Panc1 (cell line): ENCODE results near the gene DAPP1. TPM values are rescaled to one million over a fixed set of nuclear protein-coding genes. Genes with fewer than 3 reads are reported as not detected.

Experiments
- ATAC-seq: fragments of 200-7000 bp; cut with Tn5 transposase; 2 replicates; pipeline ENCODE4 v1.9.1; 2020; ENCODE audit warnings: mild to moderate bottlenecking, moderate library complexity
- BruUV-seq: library from RNA; stranded (reverse); fragments of 400-500 nt; replicated peaks from 2 replicates; lab custom pipeline; 2021; lab: Mats Ljungman, UMichigan
- CTCF ChIA-PET: fragments of 300-600 bp; sonication (Branson Sonifier 250); formaldehyde crosslinking; loops from one replicate; lab custom pipeline; 2022; ENCODE audit warnings: antibody characterized with exemption; lab: Charles Lee
- POLR2A ChIA-PET: fragments of 300-600 bp; sonication (Branson Sonifier 250); formaldehyde crosslinking; loops from one replicate; lab custom pipeline; 2022; ENCODE audit warnings: antibody characterized with exemption; lab: Charles Lee
- DNase-seq: peaks from one replicate; pipeline ENCODE4 v3.0.0-alpha.2; 2010; ENCODE audit warnings: low read depth, low spot score
- H3K27ac ChIP-seq: 2 replicates; pipeline ENCODE4 v1.5.1; 2011; ENCODE audit warnings: mild to moderate bottlenecking, low read length, inconsistent platforms
- H3K27me3 ChIP-seq: fragments of 200-500 bp; sonication (Bioruptor generic); 2 replicates; pipeline ENCODE4 v1.6.0; 2014; ENCODE audit warnings: low read length, inconsistent platforms; ENCODE audit not compliant: control insufficient read depth, insufficient read depth
- H3K36me3 ChIP-seq: fragments of 200-500 bp; sonication (Bioruptor generic); 2 replicates; pipeline ENCODE4 v1.5.1; 2014; ENCODE audit warnings: inconsistent platforms, mild to moderate bottlenecking, low read length, moderate library complexity; ENCODE audit not compliant: control insufficient read depth, insufficient read depth
- H3K4me1 ChIP-seq: 2 replicates; pipeline ENCODE4 v1.5.1; 2011; ENCODE audit warnings: inconsistent platforms, mild to moderate bottlenecking, low read length, moderate library complexity; ENCODE audit not compliant: control insufficient read depth, insufficient read depth
- H3K4me3 ChIP-seq, 2 experiments: 2 replicates each; pipeline ENCODE4 v1.5.1; 2011 to 2012; ENCODE audit warnings: low read depth in 2 of 2, low read length in 2 of 2, mild to moderate bottlenecking in 2 of 2, inconsistent platforms in 1 of 2, moderate library complexity in 1 of 2
- H3K9me3 ChIP-seq: fragments of 200-500 bp; sonication (Bioruptor generic); 2 replicates; pipeline ENCODE4 v1.5.1; 2014; ENCODE audit warnings: low read depth, mild to moderate bottlenecking, inconsistent platforms, low read length, moderate library complexity; ENCODE audit not compliant: control insufficient read depth, insufficient read depth
- CTCF ChIP-seq: fragments of 450-650 bp; IDR thresholded peaks from 2 replicates; pipeline ENCODE4 v1.5.1; 2017; ENCODE audit warnings: mild to moderate bottlenecking
- POLR2AphosphoS5 ChIP-seq: IDR thresholded peaks from 2 replicates; pipeline ENCODE4 v1.6.1; 2012; ENCODE audit warnings: mild to moderate bottlenecking, low read depth, low read length, moderate library complexity
- SIN3A ChIP-seq: IDR thresholded peaks from 2 replicates; pipeline ENCODE4 v1.6.1; 2012; ENCODE audit warnings: low read depth, mild to moderate bottlenecking, low read length, moderate library complexity, borderline replicate concordance; ENCODE audit not compliant: insufficient read depth
- TCF7L2 ChIP-seq: IDR thresholded peaks from 2 replicates; pipeline ENCODE4 v1.6.1; 2011; ENCODE audit warnings: mild to moderate bottlenecking, low read depth, low read length, inconsistent platforms
- in situ Hi-C: cut with HindIII; loops from 2 replicates; pipeline ENCODE4 v1.10.0; 2016; ENCODE audit warnings: low sequenced_read_pairs, low pct_unique_long_range_greater_than_20kb
- intact Hi-C: fragments of 100-400 bp; cut with micrococcal nuclease; formaldehyde crosslinking; loops from one replicate; pipeline ENCODE4 v1.10.0; 2022; ENCODE audit not compliant: unreplicated experiment
- total RNA-seq: library from RNA; stranded (reverse); gene quantifications from one replicate; pipeline ENCODE4 v1.2.1, GENCODE V29; 2021; ENCODE audit not compliant: unreplicated experiment
- TF ChIP-seq, protein P1 (sequence below), 2 experiments: IDR thresholded peaks; 2 replicates each; pipeline ENCODE4 v1.6.1; 2011 to 2012; ENCODE audit warnings: low read depth in 2 of 2, control low read depth in 1 of 2, low read length in 1 of 2, mild to moderate bottlenecking in 1 of 2, moderate library complexity in 1 of 2; ENCODE audit not compliant: insufficient read depth in 1 of 2

The DAPP1 gene
- total RNA-seq, 1 experiment from 2014 or later, result not detected

DNA sequence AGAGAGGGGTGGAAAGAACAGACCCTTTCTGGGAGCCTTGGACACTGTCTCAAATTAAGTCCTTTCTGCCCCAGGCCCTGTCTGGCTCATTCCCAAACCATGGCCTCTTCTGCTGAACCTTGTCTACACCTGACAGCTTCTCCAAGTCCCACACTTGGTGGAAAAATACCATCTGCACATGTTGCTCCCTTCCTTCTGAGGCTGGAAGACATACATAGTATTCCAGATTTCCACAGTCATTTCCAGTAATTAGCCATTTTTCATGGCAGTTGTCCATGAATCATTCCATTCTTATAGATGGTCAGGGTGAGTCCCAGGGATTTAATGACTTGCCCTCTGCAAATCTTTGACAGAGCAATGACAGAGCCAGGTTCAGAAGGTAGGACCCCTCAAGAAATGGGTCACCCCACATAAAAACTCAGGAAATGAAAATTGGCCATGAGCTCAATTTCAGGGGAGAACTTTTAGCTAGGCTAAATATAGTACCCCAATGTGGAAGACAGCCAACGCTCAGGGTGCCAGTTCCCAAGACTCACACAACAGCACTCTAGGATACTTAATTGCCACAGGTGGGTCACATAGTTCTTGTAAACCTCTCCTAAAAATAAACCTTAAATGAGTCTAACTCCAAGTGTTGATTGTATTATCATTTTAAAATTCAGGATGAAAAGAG lies 16.2 kb upstream of the DAPP1 start:
- POLR2A ChIA-PET, result no interaction called here
- intact Hi-C loops (no loop called here), in situ Hi-C loops (no loop called here)
- H3K27ac ChIP-seq, result no peak overlapping the region
- H3K4me3 ChIP-seq, result no peak overlapping the region
- no peak for ATAC-seq
- no peaks in the 10 kb centered on the region for H3K36me3 ChIP-seq
- no peak for DNase-seq
- no peaks in the 10 kb centered on the region for H3K9me3 ChIP-seq
- CTCF ChIA-PET, result no interaction called here
- no peaks in the 10 kb centered on the region for H3K4me1 ChIP-seq
- H3K27me3 ChIP-seq, result no peaks in the 10 kb centered on the region; the same call in 1 of the 2 replicates
- TF ChIP-seq, protein P1, sequence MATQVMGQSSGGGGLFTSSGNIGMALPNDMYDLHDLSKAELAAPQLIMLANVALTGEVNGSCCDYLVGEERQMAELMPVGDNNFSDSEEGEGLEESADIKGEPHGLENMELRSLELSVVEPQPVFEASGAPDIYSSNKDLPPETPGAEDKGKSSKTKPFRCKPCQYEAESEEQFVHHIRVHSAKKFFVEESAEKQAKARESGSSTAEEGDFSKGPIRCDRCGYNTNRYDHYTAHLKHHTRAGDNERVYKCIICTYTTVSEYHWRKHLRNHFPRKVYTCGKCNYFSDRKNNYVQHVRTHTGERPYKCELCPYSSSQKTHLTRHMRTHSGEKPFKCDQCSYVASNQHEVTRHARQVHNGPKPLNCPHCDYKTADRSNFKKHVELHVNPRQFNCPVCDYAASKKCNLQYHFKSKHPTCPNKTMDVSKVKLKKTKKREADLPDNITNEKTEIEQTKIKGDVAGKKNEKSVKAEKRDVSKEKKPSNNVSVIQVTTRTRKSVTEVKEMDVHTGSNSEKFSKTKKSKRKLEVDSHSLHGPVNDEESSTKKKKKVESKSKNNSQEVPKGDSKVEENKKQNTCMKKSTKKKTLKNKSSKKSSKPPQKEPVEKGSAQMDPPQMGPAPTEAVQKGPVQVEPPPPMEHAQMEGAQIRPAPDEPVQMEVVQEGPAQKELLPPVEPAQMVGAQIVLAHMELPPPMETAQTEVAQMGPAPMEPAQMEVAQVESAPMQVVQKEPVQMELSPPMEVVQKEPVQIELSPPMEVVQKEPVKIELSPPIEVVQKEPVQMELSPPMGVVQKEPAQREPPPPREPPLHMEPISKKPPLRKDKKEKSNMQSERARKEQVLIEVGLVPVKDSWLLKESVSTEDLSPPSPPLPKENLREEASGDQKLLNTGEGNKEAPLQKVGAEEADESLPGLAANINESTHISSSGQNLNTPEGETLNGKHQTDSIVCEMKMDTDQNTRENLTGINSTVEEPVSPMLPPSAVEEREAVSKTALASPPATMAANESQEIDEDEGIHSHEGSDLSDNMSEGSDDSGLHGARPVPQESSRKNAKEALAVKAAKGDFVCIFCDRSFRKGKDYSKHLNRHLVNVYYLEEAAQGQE (IDR thresholded peaks at IDR 0.05; ENCODE audit: insufficient read depth in 1 of 2, low read depth in 2 of 2, low read length in 1 of 2), result no peak
- TF ChIP-seq POLR2AphosphoS5 (no peak), TCF7L2 (no peak), SIN3A (no peak), CTCF (no peak)
- no TSS peak for BruUV-seq

DNA sequence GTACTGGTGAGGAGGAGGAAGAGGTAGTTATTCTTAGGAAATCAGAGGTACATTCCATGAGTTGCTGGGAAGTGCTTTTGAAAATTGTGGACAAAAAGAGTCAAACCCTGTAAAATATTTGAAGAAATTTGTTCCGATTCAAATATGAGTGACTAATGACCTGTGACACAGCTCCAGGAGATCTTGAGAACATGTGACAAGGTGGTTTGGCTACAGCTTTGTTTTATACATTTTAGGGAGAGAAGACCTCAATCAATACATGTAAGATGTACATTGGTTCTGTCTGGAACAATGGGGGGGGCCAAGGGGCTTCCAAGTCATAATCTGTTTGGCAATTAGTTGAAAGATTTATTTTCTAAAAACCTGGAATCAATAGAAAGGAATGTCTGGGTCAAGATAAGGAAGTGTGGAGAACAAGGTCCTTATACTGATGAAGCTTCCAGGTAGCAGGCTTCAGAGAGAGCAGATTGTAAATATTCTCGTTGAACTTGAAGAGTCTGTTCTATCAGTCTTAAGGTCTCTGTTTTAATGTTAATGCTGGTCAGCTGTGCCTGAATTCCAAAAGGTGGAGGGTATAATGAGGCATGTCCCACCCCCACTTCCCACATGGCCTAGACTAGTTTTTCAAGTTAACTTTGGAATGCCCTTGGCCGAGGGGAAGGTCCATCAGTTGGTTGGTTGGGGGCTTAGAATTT lies 15.5 kb upstream of the DAPP1 start:
- in situ Hi-C loops, result no loop called here
- H3K27me3 ChIP-seq, result no peaks in the 10 kb centered on the region; the same call in 1 of the 2 replicates
- intact Hi-C loops, result no loop called here
- H3K36me3 ChIP-seq, result no peaks in the 10 kb centered on the region
- BruUV-seq, result no TSS peak
- H3K4me3 ChIP-seq, result no peak overlapping the region
- ChIA-PET POLR2A (no interaction called here), CTCF (no interaction called here)
- no peak for TF ChIP-seq SIN3A
- TF ChIP-seq, protein P1 (IDR thresholded peaks at IDR 0.05; ENCODE audit: insufficient read depth in 1 of 2, low read depth in 2 of 2, low read length in 1 of 2), result no peak
- no peak for TF ChIP-seq TCF7L2
- TF ChIP-seq CTCF, result no peak
- TF ChIP-seq POLR2AphosphoS5, result no peak
- no peaks in the 10 kb centered on the region for H3K4me1 ChIP-seq
- ATAC-seq (no peak), DNase-seq (no peak)
- no peak overlapping the region for H3K27ac ChIP-seq
- no peaks in the 10 kb centered on the region for H3K9me3 ChIP-seq
